ENCODE results near the gene ACACA.

The ACACA gene

GRCh38 chr17:37295888-37296287, 110.7 kb downstream of the ACACA start:
- TF ChIP-seq CTCF (IDR thresholded peaks at IDR 0.05): no peak
- Histone ChIP-seq H3K27ac (no peak overlapping the region), H3K27me3 (no peaks in the 10 kb centered on the region), H3K36me3 (no peaks in the 10 kb centered on the region), H3K4me3 (no peak overlapping the region), H3K4me1 (peaks cover 0 to 15% (median 0%) of the 10 kb centered on the region in 4 donors), H3K9me3 (no peaks in the 10 kb centered on the region)
- no peak for DNase-seq
- intact Hi-C loops (cut with DNase I; ENCODE audit: low total_unique reads): no loop called here

- no peak for TF ChIP-seq CTCF (IDR thresholded peaks at IDR 0.05)
- DNase-seq: no peak
- H3K4me1 ChIP-seq: peaks cover 0 to 9% (median 0%) of the 10 kb centered on the region in 4 donors
Observed at GRCh38 chr17:37294888-37295287, 111.7 kb downstream of the ACACA start.

GRCh38 chr17:37293770-37294169, 112.9 kb downstream of the ACACA start:
- Histone ChIP-seq H3K9me3 (no peaks in the 10 kb centered on the region), H3K36me3 (no peaks in the 10 kb centered on the region), H3K27me3 (no peaks in the 10 kb centered on the region), H3K4me3 (no peak overlapping the region), H3K4me1 (no peaks in the 10 kb centered on the region), H3K27ac (no peak overlapping the region)
- intact Hi-C loops (cut with DNase I; ENCODE audit: low total_unique reads): no loop called here
- TF ChIP-seq CTCF (IDR thresholded peaks at IDR 0.05): no peak
- DNase-seq: no peak

More at GRCh38 chr17:37294888-37295287, 111.7 kb downstream of the ACACA start:
- Histone ChIP-seq H3K4me3 (no peak overlapping the region), H3K27me3 (no peaks in the 10 kb centered on the region), H3K27ac (no peak overlapping the region), H3K9me3 (no peaks in the 10 kb centered on the region), H3K36me3 (no peaks in the 10 kb centered on the region)
- intact Hi-C loops (cut with DNase I; ENCODE audit: low total_unique reads): no loop called here

- H3K4me1 ChIP-seq: no peaks in the 10 kb centered on the region
- no peaks in the 10 kb centered on the region for H3K27me3 ChIP-seq
- H3K36me3 ChIP-seq: no peaks in the 10 kb centered on the region
- H3K4me3 ChIP-seq: no peak overlapping the region
- H3K27ac ChIP-seq: no peak overlapping the region
- TF ChIP-seq CTCF (IDR thresholded peaks at IDR 0.05): no peak
- no peak for DNase-seq
- no peaks in the 10 kb centered on the region for H3K9me3 ChIP-seq
- intact Hi-C loops (cut with DNase I; ENCODE audit: low total_unique reads): no loop called here
Observed at GRCh38 chr17:37292429-37293139, 114.1 kb downstream of the ACACA start.

GRCh38 chr17:37291351-37291750, 115.3 kb downstream of the ACACA start:
- intact Hi-C loops (cut with DNase I; ENCODE audit: low total_unique reads): no loop called here
- H3K4me1 ChIP-seq: no peaks in the 10 kb centered on the region
- DNase-seq: no peak
- no peak overlapping the region for H3K27ac ChIP-seq
- no peak overlapping the region for H3K4me3 ChIP-seq
- H3K9me3 ChIP-seq: no peaks in the 10 kb centered on the region
- no peak for TF ChIP-seq CTCF (IDR thresholded peaks at IDR 0.05)
- no peaks in the 10 kb centered on the region for H3K27me3 ChIP-seq
- no peaks in the 10 kb centered on the region for H3K36me3 ChIP-seq
